Measurements from ENCODE around the gene DSCAML1.

- TF ChIP-seq, protein P1, sequence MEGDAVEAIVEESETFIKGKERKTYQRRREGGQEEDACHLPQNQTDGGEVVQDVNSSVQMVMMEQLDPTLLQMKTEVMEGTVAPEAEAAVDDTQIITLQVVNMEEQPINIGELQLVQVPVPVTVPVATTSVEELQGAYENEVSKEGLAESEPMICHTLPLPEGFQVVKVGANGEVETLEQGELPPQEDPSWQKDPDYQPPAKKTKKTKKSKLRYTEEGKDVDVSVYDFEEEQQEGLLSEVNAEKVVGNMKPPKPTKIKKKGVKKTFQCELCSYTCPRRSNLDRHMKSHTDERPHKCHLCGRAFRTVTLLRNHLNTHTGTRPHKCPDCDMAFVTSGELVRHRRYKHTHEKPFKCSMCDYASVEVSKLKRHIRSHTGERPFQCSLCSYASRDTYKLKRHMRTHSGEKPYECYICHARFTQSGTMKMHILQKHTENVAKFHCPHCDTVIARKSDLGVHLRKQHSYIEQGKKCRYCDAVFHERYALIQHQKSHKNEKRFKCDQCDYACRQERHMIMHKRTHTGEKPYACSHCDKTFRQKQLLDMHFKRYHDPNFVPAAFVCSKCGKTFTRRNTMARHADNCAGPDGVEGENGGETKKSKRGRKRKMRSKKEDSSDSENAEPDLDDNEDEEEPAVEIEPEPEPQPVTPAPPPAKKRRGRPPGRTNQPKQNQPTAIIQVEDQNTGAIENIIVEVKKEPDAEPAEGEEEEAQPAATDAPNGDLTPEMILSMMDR (conservative IDR thresholded peaks at IDR 0.05; ENCODE audit: low read length) = no peak
- no peak for TF ChIP-seq EZH2phosphoT487 (IDR thresholded peaks at IDR 0.05; ENCODE audit: borderline replicate concordance, low read depth, low read length)
These were observed 359.3 kb downstream of the DSCAML1 start for GRCh38 chr11:117437791-117438130.

All from OCI-LY7 (cell line).